Trophoblast cell (in vitro differentiated cells and primary cell): ENCODE measurements around the gene TSEN34.
A peak's percentile ranks its signal among the peaks of the same experiment; 100 is the strongest.

Experiments
- DNase-seq, 2 donors: peaks; one replicate each; pipeline ENCODE4 v3.0.0-alpha.2; 2016
- H2AFZ ChIP-seq: 2 replicates; pipeline ENCODE4 v1.6.1; 2013; ENCODE audit warnings: low read length, moderate library complexity, mild to moderate bottlenecking; ENCODE audit not compliant: insufficient read depth, poor library complexity
- H2AK5ac ChIP-seq: 2 replicates; pipeline ENCODE4 v1.6.1; 2013; ENCODE audit warnings: mild to moderate bottlenecking, low read length
- H2BK120ac ChIP-seq: 2 replicates; pipeline ENCODE4 v1.6.1; 2013; ENCODE audit warnings: low read length, mild to moderate bottlenecking, moderate library complexity; ENCODE audit not compliant: insufficient read depth, poor library complexity
- H2BK12ac ChIP-seq: 2 replicates; pipeline ENCODE4 v1.6.1; 2013; ENCODE audit warnings: mild to moderate bottlenecking, low read length, moderate library complexity
- H2BK5ac ChIP-seq: 2 replicates; pipeline ENCODE4 v1.6.1; 2013; ENCODE audit warnings: low read length, low read depth, moderate library complexity, mild to moderate bottlenecking; ENCODE audit not compliant: poor library complexity
- H3K14ac ChIP-seq: 2 replicates; pipeline ENCODE4 v1.6.1; 2013; ENCODE audit warnings: mild to moderate bottlenecking, low read length
- H3K18ac ChIP-seq: 2 replicates; pipeline ENCODE4 v1.6.1; 2013; ENCODE audit warnings: mild to moderate bottlenecking, low read length
- H3K23ac ChIP-seq: 2 replicates; pipeline ENCODE4 v1.6.1; 2013; ENCODE audit warnings: low read length
- H3K27ac ChIP-seq: 2 replicates; pipeline ENCODE4 v1.5.1; 2013; ENCODE audit warnings: low read depth, mild to moderate bottlenecking, inconsistent platforms, low read length, moderate library complexity
- H3K27me3 ChIP-seq: 2 replicates; pipeline ENCODE4 v1.6.1; 2013; ENCODE audit warnings: inconsistent platforms, mild to moderate bottlenecking, low read length, moderate library complexity; ENCODE audit not compliant: insufficient read depth
- H3K36me3 ChIP-seq, 2 experiments: 1 replicate in 1 of 2; 2 replicates in 1 of 2; pipeline ENCODE4 v1.6.1; 2013; ENCODE audit warnings: low read length in 2 of 2, mild to moderate bottlenecking in 2 of 2, moderate library complexity in 1 of 2; ENCODE audit not compliant: insufficient read depth in 2 of 2, control insufficient read depth in 1 of 2
- H3K4ac ChIP-seq: 2 replicates; pipeline ENCODE4 v1.6.1; 2013; ENCODE audit warnings: low read depth, mild to moderate bottlenecking, low read length, moderate library complexity
- H3K4me1 ChIP-seq, 2 experiments: 1 replicate in 1 of 2; 2 replicates in 1 of 2; pipeline ENCODE4 v1.6.1; 2013; ENCODE audit warnings: low read length in 2 of 2, mild to moderate bottlenecking in 2 of 2, moderate library complexity in 1 of 2; ENCODE audit not compliant: insufficient read depth in 2 of 2, control insufficient read depth in 1 of 2
- H3K4me2 ChIP-seq: 2 replicates; pipeline ENCODE4 v1.6.1; 2013; ENCODE audit warnings: inconsistent platforms, mild to moderate bottlenecking, low read length, moderate library complexity
- H3K4me3 ChIP-seq: 2 replicates; pipeline ENCODE4 v1.5.1; 2013; ENCODE audit warnings: mild to moderate bottlenecking, low read depth, low read length, inconsistent platforms
- H3K79me1 ChIP-seq: one replicate; pipeline ENCODE4 v1.6.1; 2013; ENCODE audit warnings: low read length
- H3K79me2 ChIP-seq: 2 replicates; pipeline ENCODE4 v1.6.1; 2013; ENCODE audit warnings: low read length, mild to moderate bottlenecking; ENCODE audit not compliant: control insufficient read depth, insufficient read depth, poor library complexity
- H3K9ac ChIP-seq: 2 replicates; pipeline ENCODE4 v1.6.1; 2013; ENCODE audit warnings: mild to moderate bottlenecking, low read length
- H3K9me3 ChIP-seq: 2 replicates; pipeline ENCODE4 v1.6.1; 2013; ENCODE audit warnings: low read depth, mild to moderate bottlenecking, control low read depth, inconsistent platforms, low read length; ENCODE audit not compliant: insufficient read depth
- H4K12ac ChIP-seq: 2 replicates; pipeline ENCODE4 v1.6.1; 2013; ENCODE audit warnings: low read depth, mild to moderate bottlenecking, low read length, moderate library complexity
- H4K8ac ChIP-seq: 2 replicates; pipeline ENCODE4 v1.6.1; 2013; ENCODE audit warnings: low read depth, mild to moderate bottlenecking, low read length, moderate library complexity
- H4K91ac ChIP-seq: one replicate; pipeline ENCODE4 v1.6.1; 2013; ENCODE audit warnings: low read depth, mild to moderate bottlenecking, low read length, moderate library complexity
- WGBS: extraction: QIAGEN DNeasy Blood & Tissue Kit; methylation state at CpG from one replicate; pipeline ENCODE4 v1.1.7; 2013; ENCODE audit warnings: missing lambda C conversion rate; ENCODE audit not compliant: insufficient read length, insufficient coverage; ENCODE audit errors: extremely low coverage; 5-methylcytosine and 5-hydroxymethylcytosine counted together

TSEN34 gene

GRCh38 chr19:54201980-54202379 lies 10.9 kb downstream of the TSEN34 start:
- no peaks in the 10 kb centered on the region for H3K27me3 ChIP-seq
- WGBS, result no CpG with 5 or more reads among the region's 13 CpGs
- peaks cover 8 to 14% of the 10 kb centered on the region in 2 experiments for H3K4me1 ChIP-seq
- no peak overlapping the region for H3K23ac ChIP-seq
- peak overlapping the region; percentile 95 for H3K4me2 ChIP-seq
- peaks cover 26% of the 10 kb centered on the region for H3K79me2 ChIP-seq
- no peak overlapping the region for H4K12ac ChIP-seq
- peak overlapping the region; percentile 38 for H3K9ac ChIP-seq
- no peak overlapping the region for H3K18ac ChIP-seq
- H3K14ac ChIP-seq, result no peak overlapping the region
- no peaks in the 10 kb centered on the region for H3K9me3 ChIP-seq
- H3K36me3 ChIP-seq, result peaks cover 45 to 54% of the 10 kb centered on the region in 2 experiments
- H3K79me1 ChIP-seq, result peaks cover 11% of the 10 kb centered on the region
- H2BK5ac ChIP-seq, result no peak overlapping the region
- no peak overlapping the region for H3K27ac ChIP-seq
- peak in 1 of 2 donors; percentile 27 for DNase-seq
- peak overlapping the region; percentile 93 for H3K4ac ChIP-seq
- H4K91ac ChIP-seq, result no peak overlapping the region
- no peak overlapping the region for H2BK12ac ChIP-seq
- no peak overlapping the region for H2AFZ ChIP-seq
- no peak overlapping the region for H2AK5ac ChIP-seq
- peak overlapping the region; percentile 28 for H3K4me3 ChIP-seq
- no peak overlapping the region for H4K8ac ChIP-seq
- H2BK120ac ChIP-seq, result no peak overlapping the region

DNA sequence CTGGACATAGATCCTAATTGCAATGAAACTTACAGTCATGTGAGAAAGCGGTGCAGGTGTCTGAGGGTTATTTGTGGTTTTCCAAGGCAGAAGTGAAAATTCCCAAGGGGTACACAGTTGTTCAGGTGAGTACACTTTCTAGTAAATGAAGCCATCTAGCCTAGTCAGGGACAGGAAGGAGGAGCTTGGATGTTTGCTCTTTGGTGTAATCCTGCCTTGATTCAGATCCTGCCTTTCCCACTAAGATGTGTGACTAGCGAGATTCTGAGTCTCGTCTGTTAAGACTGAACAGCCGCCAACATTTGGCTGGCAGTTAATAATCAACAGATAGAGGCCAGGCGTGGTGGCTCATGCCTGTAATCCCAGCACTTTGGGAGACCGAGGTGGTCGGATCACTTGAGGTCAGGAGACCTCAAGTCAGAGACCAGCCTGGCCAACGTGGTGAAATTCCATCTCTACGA lies 12.1 kb downstream of the TSEN34 start:
- Histone ChIP-seq H2BK12ac (no peak overlapping the region), H3K18ac (no peak overlapping the region), H2AK5ac (no peak overlapping the region), H3K27ac (no peak overlapping the region), H3K36me3 (peaks cover 54 to 66% of the 10 kb centered on the region in 2 experiments), H3K4me1 (peaks cover 12 to 16% of the 10 kb centered on the region in 2 experiments), H3K27me3 (no peaks in the 10 kb centered on the region), H4K8ac (no peak overlapping the region), H3K9ac (no peak overlapping the region), H3K4me3 (no peak overlapping the region), H3K79me1 (peaks cover 11% of the 10 kb centered on the region), H3K4me2 (peak overlapping the region; percentile 95), H2AFZ (no peak overlapping the region), H3K4ac (peak overlapping the region; percentile 93), H3K79me2 (peaks cover 26% of the 10 kb centered on the region), H3K23ac (no peak overlapping the region), H3K9me3 (no peaks in the 10 kb centered on the region), H2BK120ac (no peak overlapping the region), H4K12ac (no peak overlapping the region), H3K14ac (no peak overlapping the region), H4K91ac (no peak overlapping the region), H2BK5ac (no peak overlapping the region)
- DNase-seq, result no peak
- no CpG with 5 or more reads among the region's 9 CpGs for WGBS

DNA sequence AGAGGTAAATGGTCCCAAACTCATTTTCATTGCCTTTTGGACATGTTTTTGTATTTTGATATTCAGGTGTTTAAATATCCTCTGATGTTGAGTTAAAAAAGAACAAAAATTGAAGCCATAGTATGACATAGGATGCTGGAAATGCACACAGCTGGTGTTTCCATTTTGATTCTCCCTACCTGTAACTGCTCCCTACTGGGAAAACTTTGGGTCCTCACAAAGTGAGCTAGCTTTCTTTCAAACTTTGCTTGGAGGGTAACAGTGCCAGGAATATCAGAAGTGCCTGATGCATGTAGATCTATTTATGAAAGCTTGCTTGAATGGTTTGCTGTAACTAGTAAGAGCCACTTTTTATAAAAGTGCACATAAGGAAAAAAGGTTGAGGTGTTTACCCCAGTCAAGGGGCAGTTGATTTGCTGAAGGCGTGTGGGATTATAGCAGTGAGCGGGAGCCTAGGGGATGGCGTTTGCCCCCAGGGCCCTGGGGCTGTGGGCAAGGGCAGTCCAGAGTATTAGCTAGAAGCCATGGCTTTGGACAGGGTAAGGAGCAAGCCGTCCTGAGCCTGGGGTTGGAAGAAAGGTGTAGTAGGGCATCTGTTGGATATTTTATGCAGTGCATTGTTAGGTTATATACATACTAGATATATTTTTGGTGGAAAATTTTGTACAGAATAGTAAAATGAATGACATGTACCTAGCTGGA lies 13.8 kb downstream of the TSEN34 start:
- H4K12ac ChIP-seq, result no peak overlapping the region

DNA sequence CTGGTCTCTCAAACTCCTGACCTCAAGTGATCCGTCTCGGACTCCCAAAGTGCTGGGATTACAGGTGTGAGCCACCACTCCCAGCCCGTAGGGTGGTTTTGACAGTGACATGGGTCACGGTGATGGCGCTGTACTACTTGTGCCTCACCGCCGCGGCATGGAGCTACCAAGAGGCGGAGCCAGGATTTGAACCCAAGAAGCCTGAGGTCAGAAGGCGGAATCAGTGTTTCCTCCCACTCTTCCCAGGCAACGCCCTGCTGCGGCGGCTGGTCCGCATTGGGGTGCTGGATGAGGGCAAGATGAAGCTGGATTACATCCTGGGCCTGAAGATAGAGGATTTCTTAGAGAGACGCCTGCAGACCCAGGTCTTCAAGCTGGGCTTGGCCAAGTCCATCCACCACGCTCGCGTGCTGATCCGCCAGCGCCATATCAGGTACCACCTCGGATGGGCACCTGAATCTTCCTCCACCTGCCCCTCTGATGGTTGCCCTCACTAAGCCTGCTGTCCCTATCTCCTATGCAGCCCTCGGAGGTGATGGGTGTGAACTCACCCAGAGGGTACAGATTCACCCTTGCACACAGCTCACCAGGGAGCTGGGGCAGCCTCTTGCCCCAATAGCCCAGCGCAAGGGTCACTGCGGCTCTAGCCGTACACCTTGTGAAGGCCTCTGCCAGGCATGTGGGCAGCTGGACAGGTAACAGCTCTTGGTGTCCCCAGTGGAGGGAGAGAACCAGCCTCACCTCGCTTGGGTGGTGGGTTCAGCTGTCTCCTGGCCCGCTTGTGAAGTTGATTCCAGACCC lies 15.1 kb downstream of the TSEN34 start:
- no CpG with 5 or more reads among the region's 27 CpGs for WGBS
- peaks cover 27% of the 10 kb centered on the region in 2 experiments for H3K4me1 ChIP-seq
- H3K9ac ChIP-seq, result no peak overlapping the region
- no peak overlapping the region for H2AFZ ChIP-seq
- no peak overlapping the region for H4K12ac ChIP-seq
- DNase-seq, result no peak
- no peak overlapping the region for H2BK5ac ChIP-seq
- H3K18ac ChIP-seq, result no peak overlapping the region
- peaks cover 60 to 87% of the 10 kb centered on the region in 2 experiments for H3K36me3 ChIP-seq
- H3K4ac ChIP-seq, result no peak overlapping the region
- peaks cover 17% of the 10 kb centered on the region for H3K79me2 ChIP-seq
- H4K8ac ChIP-seq, result no peak overlapping the region
- no peak overlapping the region for H2AK5ac ChIP-seq
- H3K14ac ChIP-seq, result no peak overlapping the region
- H4K91ac ChIP-seq, result no peak overlapping the region
- no peaks in the 10 kb centered on the region for H3K9me3 ChIP-seq
- no peak overlapping the region for H3K4me3 ChIP-seq
- peaks cover 1% of the 10 kb centered on the region for H3K79me1 ChIP-seq
- H3K27me3 ChIP-seq, result no peaks in the 10 kb centered on the region
- H3K4me2 ChIP-seq, result no peak overlapping the region
- no peak overlapping the region for H2BK12ac ChIP-seq
- H3K27ac ChIP-seq, result no peak overlapping the region
- no peak overlapping the region for H3K23ac ChIP-seq
- H2BK120ac ChIP-seq, result no peak overlapping the region

More for the DNA sequence above, 13.8 kb downstream of the TSEN34 start:
- Histone ChIP-seq H3K79me2 (peaks cover 26% of the 10 kb centered on the region), H3K4me2 (no peak overlapping the region), H3K14ac (no peak overlapping the region), H2AK5ac (no peak overlapping the region), H4K8ac (no peak overlapping the region), H3K4me3 (no peak overlapping the region), H4K91ac (no peak overlapping the region), H3K27ac (no peak overlapping the region), H3K4me1 (peaks cover 26 to 27% of the 10 kb centered on the region in 2 experiments), H2BK12ac (no peak overlapping the region), H3K9me3 (no peaks in the 10 kb centered on the region), H3K36me3 (peaks cover 62 to 79% of the 10 kb centered on the region in 2 experiments), H3K18ac (no peak overlapping the region), H3K23ac (no peak overlapping the region), H3K27me3 (no peaks in the 10 kb centered on the region), H3K4ac (no peak overlapping the region), H2BK5ac (no peak overlapping the region), H2AFZ (no peak overlapping the region), H3K9ac (no peak overlapping the region), H2BK120ac (no peak overlapping the region), H3K79me1 (peaks cover 11% of the 10 kb centered on the region)
- WGBS, result no CpG with 5 or more reads among the region's 4 CpGs
- no peak for DNase-seq
